Right renal cortex interstitium (tissue), 3 donors: ENCODE data around the gene KRT85. TPM values are rescaled to one million over a fixed set of nuclear protein-coding genes. Genes with fewer than 3 reads are reported as not detected.
A peak's percentile ranks its signal among the peaks of the same experiment; 100 is the strongest.
"Not testable (repeated sequence)": the region's sequence is repeated elsewhere in the genome, so short reads cannot be mapped to it uniquely, and the experiment has no call there.

Experiments
- DNase-seq, 3 donors: peaks; one replicate each; pipeline ENCODE4 v3.0.0-alpha.2; 2013; ENCODE audit warnings: low read depth in 3 of 3, low spot score in 2 of 3
- polyA plus RNA-seq, 3 donors: library from polyadenylated mRNA; unstranded; fragments of 120-200 nt; gene quantifications; one replicate each; pipeline ENCODE4 v1.2.1, GENCODE V29; 2013; ENCODE audit not compliant: insufficient read length in 3 of 3

KRT85 gene
- not detected for polyA plus RNA-seq

DNA sequence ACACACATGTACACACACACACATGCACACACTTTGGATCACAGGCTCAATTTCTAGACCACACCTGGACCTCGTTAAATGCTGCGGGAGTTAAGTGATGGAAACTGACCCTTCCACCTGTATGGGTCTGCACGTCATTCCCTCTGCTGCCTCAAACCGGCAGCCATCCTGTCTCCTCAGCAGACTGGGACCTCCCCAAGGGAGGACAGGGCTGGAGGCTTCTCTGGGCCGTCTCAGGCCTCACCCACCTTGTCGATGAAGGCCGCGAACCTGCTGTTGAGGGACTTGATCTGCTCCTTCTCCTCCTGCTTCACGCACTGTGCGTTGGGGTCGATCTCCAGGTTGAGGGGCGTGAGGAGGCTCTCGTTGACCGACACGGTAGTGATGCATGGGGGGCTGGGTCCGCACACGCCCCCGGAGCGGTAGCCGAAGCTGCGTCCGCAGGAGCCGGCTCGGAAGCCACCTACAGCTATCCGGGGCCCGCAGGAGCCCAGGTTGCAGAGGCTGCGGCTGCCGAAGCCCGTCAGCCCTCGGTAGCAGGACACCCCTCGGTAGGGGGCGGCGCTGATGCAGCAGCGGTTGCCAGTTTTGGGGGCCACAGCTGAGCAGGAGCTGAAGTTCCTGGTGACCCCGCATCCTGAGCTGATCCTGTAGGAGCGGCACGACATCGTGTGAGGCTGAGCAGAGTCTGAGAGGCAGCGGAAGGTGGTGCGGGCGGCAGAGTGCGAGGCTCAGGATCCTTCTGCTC, at the start of gene KRT85:
KRT85 (minus strand) TSS at position 744 of the 748 bp plus-strand sequence; CDS start at position 668, 76 bp downstream.
- no peak for DNase-seq

- DNase-seq = no peak
These were observed 49.5 kb upstream of the KRT85 start for GRCh38 chr12:52416795-52417194.

- peak; percentile 30 to 45 (median 44) for DNase-seq
These were observed 48.8 kb upstream of the KRT85 start for GRCh38 chr12:52415870-52416750.

GRCh38 chr12:52414936-52415335, 47.7 kb upstream of the KRT85 start:
- no peak for DNase-seq

- no peak for DNase-seq
These were observed 46.6 kb upstream of the KRT85 start for GRCh38 chr12:52413782-52414345.

DNA sequence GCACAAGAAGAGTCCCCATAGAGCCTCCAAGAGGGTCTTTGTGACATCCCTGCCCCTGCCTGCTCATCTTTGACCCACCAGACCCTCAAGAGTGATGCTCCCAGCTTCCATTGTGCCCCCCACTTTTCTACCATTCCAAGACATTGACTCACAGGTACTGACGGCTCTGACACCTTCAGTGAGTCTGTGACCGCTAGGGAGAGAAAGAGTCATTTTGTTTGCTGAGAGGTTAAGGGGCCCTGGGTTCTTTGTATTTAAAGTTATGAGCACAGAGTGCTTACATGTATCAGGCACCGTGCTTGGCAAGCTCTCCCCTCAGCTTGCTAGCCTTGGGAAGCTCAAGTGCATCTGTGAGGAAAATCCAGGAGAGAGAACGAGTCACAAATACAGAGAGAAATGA, 45.9 kb upstream of the KRT85 start:
- DNase-seq = no peak

- no peak for DNase-seq
These were observed 44.5 kb upstream of the KRT85 start for GRCh38 chr12:52411815-52412214.

- not testable (repeated sequence) for DNase-seq
These were observed 43.4 kb upstream of the KRT85 start for GRCh38 chr12:52410589-52411248.

- no peak for DNase-seq
These were observed 40.6 kb upstream of the KRT85 start for GRCh38 chr12:52407918-52408317.

DNA sequence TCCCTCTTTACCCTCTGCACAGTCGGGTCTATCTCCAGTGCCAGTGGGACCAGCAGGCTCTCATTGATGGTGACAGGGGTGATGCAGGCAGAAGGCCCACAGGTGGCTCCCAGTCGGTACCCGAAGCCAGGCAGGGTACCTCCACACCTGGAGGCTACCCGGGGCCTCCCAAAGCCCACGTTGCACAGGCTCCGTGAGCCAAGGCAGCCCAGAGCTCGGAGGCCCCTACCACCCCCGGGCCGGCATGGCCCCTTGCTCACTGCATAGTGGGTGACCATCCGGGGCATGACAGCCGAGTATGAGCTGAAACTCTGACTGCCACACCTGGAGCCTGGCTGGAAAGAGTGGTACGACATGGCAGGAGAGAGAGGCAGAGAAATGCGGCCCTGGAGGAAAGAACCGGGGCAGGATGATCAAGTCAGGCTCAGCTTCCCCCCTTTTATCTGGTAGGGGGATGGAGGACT, 38.7 kb upstream of the KRT85 start, which contains the start of gene KRT82:
KRT82 (minus strand) TSS at position 414 of the 464 bp plus-strand sequence; CDS start at position 356, 58 bp downstream.
- DNase-seq = no peak

GRCh38 chr12:52404951-52405350, 37.7 kb upstream of the KRT85 start:
- DNase-seq = no peak

DNA sequence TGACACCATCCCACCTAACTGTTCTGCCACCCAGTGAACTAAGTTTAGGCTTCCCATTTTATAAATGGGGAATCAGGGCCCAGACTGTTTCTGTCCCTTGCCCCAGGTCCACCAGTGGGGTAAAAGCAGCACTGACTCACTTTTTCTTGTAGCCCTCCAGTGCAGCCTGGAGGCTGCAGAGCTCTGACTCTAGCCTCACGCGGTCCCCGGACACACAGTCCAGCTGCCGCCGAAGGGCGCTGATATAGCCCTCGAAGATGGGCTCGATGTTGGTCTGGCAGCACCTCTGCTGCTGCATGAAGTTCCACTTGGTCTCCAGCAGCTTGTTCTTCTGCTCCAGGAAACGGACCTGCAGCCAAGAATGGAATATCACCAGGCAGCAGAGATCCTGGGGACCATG, 36.3 kb upstream of the KRT85 start:
- no peak for DNase-seq

- no peak for DNase-seq
These were observed 35.7 kb upstream of the KRT85 start for GRCh38 chr12:52402873-52403540.

- DNase-seq = no peak
These were observed 35.1 kb upstream of the KRT85 start for GRCh38 chr12:52402377-52402776.

DNA sequence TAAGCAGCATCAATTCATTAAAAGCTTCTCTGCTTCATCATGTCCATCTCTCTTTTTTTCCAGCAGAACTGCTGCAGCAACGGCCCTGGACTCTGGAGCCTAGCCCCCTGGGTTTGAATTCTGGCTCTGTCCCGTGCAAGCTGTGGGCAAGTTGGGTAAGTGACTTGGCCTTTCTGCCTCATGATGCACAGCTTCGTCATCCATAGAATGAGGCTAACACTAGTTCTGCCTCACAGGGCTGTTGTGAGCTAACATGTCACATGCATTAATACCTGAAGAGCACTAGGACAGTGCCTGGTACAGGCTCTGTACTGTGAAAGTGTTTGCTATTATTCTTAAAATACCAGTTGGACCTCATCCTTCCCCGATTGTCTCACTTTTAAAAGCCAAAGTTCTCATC, 34.6 kb upstream of the KRT85 start:
- no peak for DNase-seq

DNA sequence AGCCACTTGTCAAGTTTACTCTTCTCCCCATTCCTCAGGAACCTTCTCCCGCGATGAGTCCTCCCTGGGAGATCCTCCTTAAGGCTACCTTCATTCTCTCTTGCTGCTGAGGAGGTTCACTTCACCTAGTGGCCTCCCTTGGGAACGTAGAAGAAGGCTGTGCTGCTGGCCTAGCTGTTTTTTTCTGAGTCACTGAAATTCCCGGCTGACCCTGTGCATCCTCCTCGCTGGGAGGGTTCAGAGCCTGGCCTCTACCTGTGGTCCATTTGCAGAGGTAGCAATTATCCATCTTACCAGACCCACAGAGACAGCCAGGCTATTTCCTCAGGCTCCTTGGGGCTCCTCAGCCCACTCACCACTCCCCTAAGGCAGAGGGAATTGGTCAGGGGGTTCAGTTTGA, 34.2 kb upstream of the KRT85 start:
- no peak for DNase-seq

DNA sequence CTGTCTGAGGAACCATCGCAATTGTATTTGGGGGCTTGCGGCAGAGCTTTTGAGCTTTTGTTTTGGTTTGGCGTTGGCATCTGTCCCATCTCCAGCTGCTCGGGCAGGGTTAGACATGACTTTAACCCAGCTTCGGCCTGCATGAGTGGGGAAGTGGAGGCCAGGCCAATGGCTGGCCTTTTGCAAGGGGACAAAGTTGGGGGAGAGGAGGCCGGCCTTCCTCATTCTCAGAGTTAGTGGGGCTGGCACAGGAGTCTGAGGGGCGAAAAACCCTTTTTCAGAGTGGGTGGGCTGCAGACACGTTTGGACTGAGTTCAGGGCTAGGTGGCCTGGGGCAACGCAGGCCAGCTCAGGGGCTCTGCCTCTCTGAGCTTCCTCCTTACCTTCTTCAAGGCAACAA, 33.6 kb upstream of the KRT85 start:
- no peak for DNase-seq

GRCh38 chr12:52399756-52400155, 32.5 kb upstream of the KRT85 start:
- DNase-seq = no peak

DNA sequence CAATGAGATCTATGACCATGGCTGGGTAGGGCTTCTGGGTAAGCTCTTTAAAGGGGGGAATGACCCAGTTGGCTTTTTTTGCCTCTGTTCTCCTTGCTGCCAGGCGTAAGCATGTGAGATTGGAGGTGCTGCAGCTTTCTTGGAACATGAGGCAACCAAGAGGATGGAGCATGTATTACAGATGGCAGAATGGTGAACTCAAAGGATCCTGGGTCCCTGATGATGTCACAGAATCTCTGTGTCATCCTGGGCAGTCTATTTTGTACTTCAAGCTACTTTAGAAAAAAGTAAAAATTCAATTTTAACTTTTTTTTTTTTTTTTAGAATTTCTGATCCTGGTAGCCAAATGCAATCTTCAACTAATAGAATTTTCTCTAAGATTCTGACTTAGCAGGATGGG, 30.9 kb upstream of the KRT85 start:
- DNase-seq = no peak

- no peak for DNase-seq
These were observed 29.4 kb upstream of the KRT85 start for GRCh38 chr12:52396656-52397055.
